Gastroesophageal sphincter (tissue), 3 donors: ENCODE measurements around the gene NOX3.

Experiments used
- POLR2A ChIP-seq, 2 donors: fragments of 450-650 bp; IDR thresholded peaks; one replicate each; pipeline ENCODE4 v1.6.1; 2017; ENCODE audit warnings: antibody characterized with exemption in 2 of 2, mild to moderate bottlenecking in 2 of 2, moderate library complexity in 1 of 2
- POLR2AphosphoS5 ChIP-seq: sonication (generic); formaldehyde crosslinking; IDR thresholded peaks from one replicate; pipeline ENCODE4 v1.6.1; 2017; ENCODE audit warnings: antibody characterized with exemption
- TF ChIP-seq, protein P1 (sequence below), 4 experiments: fragments of 200-600 bp in 2 of 4; fragments of 450-650 bp in 2 of 4; sonication (generic) in 1 of 4; IDR thresholded peaks; one replicate each; pipeline ENCODE4 v1.5.1; 2017 to 2019; ENCODE audit warnings: antibody characterized with exemption in 4 of 4, mild to moderate bottlenecking in 2 of 4, moderate library complexity in 2 of 4

GRCh38 chr6:155466539-155466938 is 10.9 kb upstream of the NOX3 start:
- TF ChIP-seq POLR2A (IDR thresholded peaks at IDR 0.05) (no peak), POLR2AphosphoS5 (no peak)
- TF ChIP-seq, protein P1, sequence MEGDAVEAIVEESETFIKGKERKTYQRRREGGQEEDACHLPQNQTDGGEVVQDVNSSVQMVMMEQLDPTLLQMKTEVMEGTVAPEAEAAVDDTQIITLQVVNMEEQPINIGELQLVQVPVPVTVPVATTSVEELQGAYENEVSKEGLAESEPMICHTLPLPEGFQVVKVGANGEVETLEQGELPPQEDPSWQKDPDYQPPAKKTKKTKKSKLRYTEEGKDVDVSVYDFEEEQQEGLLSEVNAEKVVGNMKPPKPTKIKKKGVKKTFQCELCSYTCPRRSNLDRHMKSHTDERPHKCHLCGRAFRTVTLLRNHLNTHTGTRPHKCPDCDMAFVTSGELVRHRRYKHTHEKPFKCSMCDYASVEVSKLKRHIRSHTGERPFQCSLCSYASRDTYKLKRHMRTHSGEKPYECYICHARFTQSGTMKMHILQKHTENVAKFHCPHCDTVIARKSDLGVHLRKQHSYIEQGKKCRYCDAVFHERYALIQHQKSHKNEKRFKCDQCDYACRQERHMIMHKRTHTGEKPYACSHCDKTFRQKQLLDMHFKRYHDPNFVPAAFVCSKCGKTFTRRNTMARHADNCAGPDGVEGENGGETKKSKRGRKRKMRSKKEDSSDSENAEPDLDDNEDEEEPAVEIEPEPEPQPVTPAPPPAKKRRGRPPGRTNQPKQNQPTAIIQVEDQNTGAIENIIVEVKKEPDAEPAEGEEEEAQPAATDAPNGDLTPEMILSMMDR (IDR thresholded peaks at IDR 0.05): no peak
